Body of pancreas (tissue), 4 donors: Measurements from ENCODE around the gene DAZAP1.

Experiments used
- POLR2A ChIP-seq, 3 donors: fragments of 450-650 bp; IDR thresholded peaks; one replicate each; pipeline ENCODE4 v1.6.1; 2016; ENCODE audit warnings: antibody characterized with exemption in 3 of 3, mild to moderate bottlenecking in 2 of 3
- TF ChIP-seq, protein P1 (sequence below), 7 experiments: fragments of 450-650 bp in 4 of 7; fragments of 200-600 bp in 3 of 7; sonication (generic) in 3 of 7; IDR thresholded peaks; one replicate each; pipeline ENCODE4 v1.5.1; 2016 to 2019; ENCODE audit warnings: antibody characterized with exemption in 7 of 7

DNA sequence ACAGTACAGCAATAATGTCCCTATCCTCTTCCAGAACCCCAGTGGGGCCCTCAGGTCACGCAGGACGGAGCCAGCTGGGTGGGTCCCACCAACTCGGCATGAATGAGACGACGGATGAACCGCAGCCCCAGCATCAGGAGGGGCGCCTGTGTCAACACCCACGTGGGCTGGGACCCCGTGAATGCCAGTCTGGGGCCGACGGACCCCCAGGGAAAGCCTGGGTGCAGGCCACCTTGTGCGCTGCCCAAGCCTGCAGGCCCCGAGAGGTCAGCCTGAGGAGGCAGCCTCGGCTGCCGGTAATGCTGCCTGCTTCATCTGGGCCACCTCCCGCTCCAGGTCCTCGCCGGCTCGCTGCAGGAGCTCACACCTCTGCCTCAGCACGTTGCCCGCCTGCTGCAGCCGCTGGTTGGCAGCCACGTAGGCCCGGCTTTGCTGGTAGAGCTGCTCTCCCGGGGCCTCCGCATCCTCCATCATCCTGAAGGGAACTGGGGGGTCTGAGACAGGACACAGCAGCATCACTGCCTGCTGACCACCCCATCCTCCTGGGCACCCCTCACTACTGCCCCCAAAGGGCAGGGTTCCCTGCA lies 67.5 kb downstream of the DAZAP1 start:
- TF ChIP-seq POLR2A (IDR thresholded peaks at IDR 0.05), result no peak
- TF ChIP-seq, protein P1, sequence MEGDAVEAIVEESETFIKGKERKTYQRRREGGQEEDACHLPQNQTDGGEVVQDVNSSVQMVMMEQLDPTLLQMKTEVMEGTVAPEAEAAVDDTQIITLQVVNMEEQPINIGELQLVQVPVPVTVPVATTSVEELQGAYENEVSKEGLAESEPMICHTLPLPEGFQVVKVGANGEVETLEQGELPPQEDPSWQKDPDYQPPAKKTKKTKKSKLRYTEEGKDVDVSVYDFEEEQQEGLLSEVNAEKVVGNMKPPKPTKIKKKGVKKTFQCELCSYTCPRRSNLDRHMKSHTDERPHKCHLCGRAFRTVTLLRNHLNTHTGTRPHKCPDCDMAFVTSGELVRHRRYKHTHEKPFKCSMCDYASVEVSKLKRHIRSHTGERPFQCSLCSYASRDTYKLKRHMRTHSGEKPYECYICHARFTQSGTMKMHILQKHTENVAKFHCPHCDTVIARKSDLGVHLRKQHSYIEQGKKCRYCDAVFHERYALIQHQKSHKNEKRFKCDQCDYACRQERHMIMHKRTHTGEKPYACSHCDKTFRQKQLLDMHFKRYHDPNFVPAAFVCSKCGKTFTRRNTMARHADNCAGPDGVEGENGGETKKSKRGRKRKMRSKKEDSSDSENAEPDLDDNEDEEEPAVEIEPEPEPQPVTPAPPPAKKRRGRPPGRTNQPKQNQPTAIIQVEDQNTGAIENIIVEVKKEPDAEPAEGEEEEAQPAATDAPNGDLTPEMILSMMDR (IDR thresholded peaks at IDR 0.05), result no peak
